ENCODE data around the gene IRAK3. TPM values are rescaled to one million over a fixed set of nuclear protein-coding genes. Genes with fewer than 3 reads are reported as not detected.

Gene IRAK3
- total RNA-seq, 1 donor: 21.4 TPM

- no peak for TF ChIP-seq CTCF (IDR thresholded peaks at IDR 0.05; ENCODE audit: insufficient read depth, low read length)
- DNase-seq (ENCODE audit: low read depth): no peak
- H3K4me3 ChIP-seq (ENCODE audit: low read depth, low read length): no peak overlapping the region
Observed at GRCh38 chr12:66160704-66161103, 28.3 kb upstream of the IRAK3 start.

GRCh38 chr12:66162701-66163100 is 26.3 kb upstream of the IRAK3 start:
- TF ChIP-seq CTCF (IDR thresholded peaks at IDR 0.05; ENCODE audit: insufficient read depth, low read length): no peak
- no peak overlapping the region for H3K4me3 ChIP-seq (ENCODE audit: low read depth, low read length)
- DNase-seq (ENCODE audit: low read depth): no peak

- no peak for DNase-seq (ENCODE audit: low read depth)
- TF ChIP-seq CTCF (IDR thresholded peaks at IDR 0.05; ENCODE audit: insufficient read depth, low read length): no peak
- H3K4me3 ChIP-seq (ENCODE audit: low read depth, low read length): no peak overlapping the region
Observed at GRCh38 chr12:66163289-66163688, 25.7 kb upstream of the IRAK3 start.

- TF ChIP-seq CTCF (IDR thresholded peaks at IDR 0.05; ENCODE audit: insufficient read depth, low read length): no peak
- DNase-seq (ENCODE audit: low read depth): peak; percentile 39
Observed at GRCh38 chr12:66164349-66164821, 24.6 kb upstream of the IRAK3 start.

GRCh38 chr12:66165141-66165540 is 23.9 kb upstream of the IRAK3 start:
- H3K4me3 ChIP-seq (ENCODE audit: low read depth, low read length): no peak overlapping the region
- DNase-seq (ENCODE audit: low read depth): no peak
- no peak for TF ChIP-seq CTCF (IDR thresholded peaks at IDR 0.05; ENCODE audit: insufficient read depth, low read length)

More at GRCh38 chr12:66164349-66164821, 24.6 kb upstream of the IRAK3 start:
- H3K4me3 ChIP-seq (ENCODE audit: low read depth, low read length): no peak overlapping the region

- H3K4me3 ChIP-seq (ENCODE audit: low read depth, low read length): no peak overlapping the region
- no peak for DNase-seq (ENCODE audit: low read depth)
- no peak for TF ChIP-seq CTCF (IDR thresholded peaks at IDR 0.05; ENCODE audit: insufficient read depth, low read length)
Observed at GRCh38 chr12:66166561-66166960, 22.5 kb upstream of the IRAK3 start.

- no peak for TF ChIP-seq CTCF (IDR thresholded peaks at IDR 0.05; ENCODE audit: insufficient read depth, low read length)
- no peak for DNase-seq (ENCODE audit: low read depth)
- H3K4me3 ChIP-seq (ENCODE audit: low read depth, low read length): peak overlapping the region; percentile 85
Observed at GRCh38 chr12:66168410-66168809, 20.6 kb upstream of the IRAK3 start.
